Body of pancreas (tissue), 4 donors: ENCODE results near the gene CORIN.

ENCODE experiments used
- POLR2A ChIP-seq, 3 donors: fragments of 450-650 bp; IDR thresholded peaks; one replicate each; pipeline ENCODE4 v1.6.1; 2016; ENCODE audit warnings: antibody characterized with exemption in 3 of 3, mild to moderate bottlenecking in 2 of 3
- TF ChIP-seq, protein P1 (sequence below), 7 experiments: fragments of 450-650 bp in 4 of 7; fragments of 200-600 bp in 3 of 7; sonication (generic) in 3 of 7; IDR thresholded peaks; one replicate each; pipeline ENCODE4 v1.5.1; 2016 to 2019; ENCODE audit warnings: antibody characterized with exemption in 7 of 7

GRCh38 chr4:47577779-47578553, 259.9 kb downstream of the CORIN start:
- TF ChIP-seq, protein P1, sequence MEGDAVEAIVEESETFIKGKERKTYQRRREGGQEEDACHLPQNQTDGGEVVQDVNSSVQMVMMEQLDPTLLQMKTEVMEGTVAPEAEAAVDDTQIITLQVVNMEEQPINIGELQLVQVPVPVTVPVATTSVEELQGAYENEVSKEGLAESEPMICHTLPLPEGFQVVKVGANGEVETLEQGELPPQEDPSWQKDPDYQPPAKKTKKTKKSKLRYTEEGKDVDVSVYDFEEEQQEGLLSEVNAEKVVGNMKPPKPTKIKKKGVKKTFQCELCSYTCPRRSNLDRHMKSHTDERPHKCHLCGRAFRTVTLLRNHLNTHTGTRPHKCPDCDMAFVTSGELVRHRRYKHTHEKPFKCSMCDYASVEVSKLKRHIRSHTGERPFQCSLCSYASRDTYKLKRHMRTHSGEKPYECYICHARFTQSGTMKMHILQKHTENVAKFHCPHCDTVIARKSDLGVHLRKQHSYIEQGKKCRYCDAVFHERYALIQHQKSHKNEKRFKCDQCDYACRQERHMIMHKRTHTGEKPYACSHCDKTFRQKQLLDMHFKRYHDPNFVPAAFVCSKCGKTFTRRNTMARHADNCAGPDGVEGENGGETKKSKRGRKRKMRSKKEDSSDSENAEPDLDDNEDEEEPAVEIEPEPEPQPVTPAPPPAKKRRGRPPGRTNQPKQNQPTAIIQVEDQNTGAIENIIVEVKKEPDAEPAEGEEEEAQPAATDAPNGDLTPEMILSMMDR (IDR thresholded peaks at IDR 0.05) = no peak
- TF ChIP-seq POLR2A (IDR thresholded peaks at IDR 0.05) = no peak
